Heart left ventricle (tissue), 13 donors: Measurements from ENCODE around the gene ADCY4.

ENCODE experiments used
- CTCF ChIP-seq, 12 donors: fragments of 200-600 bp; sonication (generic) in 4 of 12; IDR thresholded peaks; one replicate each; pipeline versions ENCODE4 v1.5.0 to v1.8.0; 2018 to 2022; ENCODE audit warnings: antibody characterized with exemption in 12 of 12, mild to moderate bottlenecking in 5 of 12
- POLR2A ChIP-seq, 2 donors: fragments of 450-650 bp; IDR thresholded peaks; one replicate each; pipeline ENCODE4 v1.6.1; 2017; ENCODE audit warnings: antibody characterized with exemption in 2 of 2, mild to moderate bottlenecking in 2 of 2, moderate library complexity in 2 of 2
- donor health status: ischemic (EF 13 %, LVEDD 7.1; RV severe dilation, severe dysfunction).
- donor health status: DM: no; HTN: yes; CAD: no.
- donor health status: DM: no; HTN: no; CAD: no.
- donor health status: ischemic (EF 25% LVEDD 6.9; RV normal size, moderate dysfunction).
- donor health status: ischemic (EF 25% LVEDD 5.7; RV mildly dilated, moderate dysfunction).
- donor health status: ischemic (EF 35%, LVEDD 5.7; RV mildly dilated, moderate dysfunction).
- donor health status: nonischemic (EF 11% LVEDD 7.7; RV severe dilation, severe dysfunction).
- donor health status: DM: yes; HTN: yes; CAD: no.
- donor health status: PGD.
- donor health status: ischemic (EF 29% LVEDD 5.4; RV normal size, mild dysfunction).
- donor health status: nonischemic (EF 23%, LVEDD 6.1; RV moderate dilation, normal function).

GRCh38 chr14:24327303-24327702, 7.6 kb downstream of the ADCY4 start:
- no peak for TF ChIP-seq CTCF (IDR thresholded peaks at IDR 0.05)
- no peak for TF ChIP-seq POLR2A (IDR thresholded peaks at IDR 0.05)
